Stimulated activated CD4-positive, alpha-beta T cell treated with anti-CD3 and anti-CD28 coated beads, Interleukin-2, amount 100 ng/mL, for 24 hours (primary cell): ENCODE results near the gene UNC13A.
A peak's percentile ranks its signal among the peaks of the same experiment; 100 is the strongest.

ENCODE experiments used
- DNase-seq, 2 donors: peaks; one replicate each; pipeline ENCODE4 v3.0.0-alpha.2; 2020

UNC13A gene

DNA sequence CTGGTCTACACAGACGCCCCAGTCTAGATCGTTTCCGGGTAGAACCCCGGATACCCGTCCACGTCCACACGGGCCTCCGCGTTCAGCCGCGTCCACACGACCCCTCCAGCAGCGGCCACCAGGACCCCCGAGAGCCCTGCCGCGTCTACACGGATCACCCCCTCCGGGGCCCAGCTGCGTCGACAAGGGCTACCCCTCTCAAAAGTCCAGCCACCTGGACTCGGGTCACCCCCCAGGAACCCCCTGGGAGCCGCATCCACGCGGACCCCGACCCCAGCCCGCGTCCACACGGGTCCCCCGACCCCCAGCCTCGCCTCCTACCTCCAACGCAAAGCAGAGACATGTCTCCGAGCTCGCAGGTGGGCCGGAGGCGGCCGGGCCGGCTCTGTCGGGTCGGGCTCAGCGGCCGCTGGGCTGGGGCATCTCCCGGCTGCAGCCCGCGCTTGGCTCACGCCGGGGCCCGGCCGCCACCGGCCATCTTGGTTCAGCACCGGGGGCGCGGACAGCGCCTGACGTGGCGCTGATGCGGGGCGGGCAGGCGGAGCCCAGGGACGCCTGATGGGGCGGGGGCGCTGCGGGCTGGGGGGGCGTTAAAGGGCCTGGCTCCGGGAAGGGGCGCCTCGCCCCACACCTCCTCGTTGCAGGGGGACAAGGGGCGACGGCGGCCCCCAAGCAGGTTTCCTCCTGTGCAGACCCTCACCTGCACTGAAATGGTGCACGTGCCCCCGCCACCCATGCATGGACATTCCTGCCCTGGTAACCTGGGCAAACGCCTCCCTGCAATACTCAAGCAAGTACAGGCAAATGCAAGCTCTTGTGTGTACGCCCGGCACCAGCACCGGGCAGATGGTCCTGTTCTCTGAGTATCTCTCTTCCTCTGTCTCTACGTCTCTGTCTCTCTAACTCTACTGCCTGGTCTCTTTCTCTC, at the start of gene UNC13A:
UNC13A (minus strand) TSS at position 498 of the 928 bp plus-strand sequence; CDS start at position 343, 155 bp downstream.
- DNase-seq, result peak; percentile 58 to 63

DNA sequence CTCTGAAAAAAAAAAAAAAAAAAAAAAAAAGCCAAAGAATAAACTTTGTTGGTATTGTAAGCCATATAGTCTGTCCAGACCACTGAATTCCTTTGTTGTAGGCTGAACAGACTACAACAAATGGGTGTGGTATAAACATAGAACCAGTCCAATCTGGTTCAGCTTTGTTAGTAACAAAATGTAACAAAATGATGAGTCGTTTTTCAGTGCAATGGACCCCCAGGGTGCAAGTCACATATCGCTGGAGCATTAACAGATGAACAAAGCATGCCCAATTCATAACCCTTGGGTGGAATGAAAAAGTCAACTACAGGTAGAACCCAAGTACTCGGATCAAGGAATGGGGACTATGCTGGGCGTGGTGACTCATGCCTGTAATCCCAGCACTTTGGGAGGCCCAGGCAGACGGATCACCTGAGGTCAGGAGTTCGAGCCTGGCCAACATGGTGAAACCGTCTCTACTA, 49.6 kb upstream of the UNC13A start:
- no peak for DNase-seq

DNA sequence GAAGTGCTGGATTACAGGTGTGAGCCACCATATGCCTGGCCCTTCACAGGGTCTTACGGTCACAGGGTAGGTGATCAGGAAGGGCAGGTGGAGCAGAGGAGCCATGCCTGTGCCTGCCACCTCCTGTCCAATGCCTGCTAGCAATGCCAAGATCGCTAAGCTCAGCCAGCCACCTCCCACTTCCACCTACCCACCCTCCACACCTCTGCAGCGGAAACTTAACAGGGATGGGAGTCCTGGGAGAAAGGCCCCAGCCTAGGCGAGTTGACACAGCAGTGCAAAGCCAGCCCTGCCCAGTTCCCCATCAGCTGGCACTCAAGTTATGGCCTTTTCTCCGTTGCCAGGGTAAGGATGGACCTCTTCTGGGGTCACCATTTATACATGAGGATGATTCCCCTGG, 47.3 kb upstream of the UNC13A start:
- no peak for DNase-seq

DNA sequence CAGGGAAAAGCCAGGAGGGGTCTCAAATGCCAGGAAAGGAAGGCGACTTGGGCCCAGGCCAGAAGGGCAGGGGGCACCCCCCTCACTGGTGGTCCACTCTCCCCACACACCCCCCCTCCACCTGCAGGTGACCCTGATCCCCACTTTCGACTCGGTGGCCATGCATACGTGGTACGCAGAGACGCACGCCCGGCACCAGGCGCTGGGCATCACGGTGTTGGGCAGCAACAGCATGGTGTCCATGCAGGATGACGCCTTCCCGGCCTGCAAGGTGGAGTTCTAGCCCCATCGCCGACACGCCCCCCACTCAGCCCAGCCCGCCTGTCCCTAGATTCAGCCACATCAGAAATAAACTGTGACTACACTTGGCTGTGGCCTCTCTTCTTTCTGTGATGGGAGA, 46.0 kb upstream of the UNC13A start:
- no peak for DNase-seq

DNA sequence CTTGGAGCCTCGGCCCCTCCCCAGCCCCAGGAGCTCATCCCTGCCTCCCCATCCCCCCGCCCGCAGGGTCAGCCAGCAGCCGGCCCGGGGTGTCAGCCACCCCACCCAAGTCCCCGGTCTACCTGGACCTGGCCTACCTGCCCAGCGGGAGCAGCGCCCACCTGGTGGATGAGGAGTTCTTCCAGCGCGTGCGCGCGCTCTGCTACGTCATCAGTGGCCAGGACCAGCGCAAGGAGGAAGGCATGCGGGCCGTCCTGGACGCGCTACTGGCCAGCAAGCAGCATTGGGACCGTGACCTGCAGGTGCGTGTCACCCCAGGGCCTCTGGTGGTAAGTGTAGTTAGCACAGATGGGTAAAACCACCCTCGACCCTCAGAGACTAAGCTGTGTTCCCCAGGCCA, 45.0 kb upstream of the UNC13A start:
- no peak for DNase-seq

DNA sequence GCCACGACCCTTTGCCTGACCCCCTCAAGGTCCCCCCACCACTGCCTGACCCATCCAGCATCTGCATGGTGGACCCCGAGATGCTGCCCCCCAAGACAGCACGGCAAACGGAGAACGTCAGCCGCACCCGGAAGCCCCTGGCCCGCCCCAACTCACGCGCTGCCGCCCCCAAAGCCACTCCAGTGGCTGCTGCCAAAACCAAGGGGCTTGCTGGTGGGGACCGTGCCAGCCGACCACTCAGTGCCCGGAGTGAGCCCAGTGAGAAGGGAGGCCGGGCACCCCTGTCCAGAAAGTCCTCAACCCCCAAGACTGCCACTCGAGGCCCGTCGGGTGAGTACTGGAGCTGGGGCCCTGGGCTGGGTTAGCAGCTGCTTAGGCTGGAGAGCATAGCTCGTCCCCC, 39.7 kb upstream of the UNC13A start:
- no peak for DNase-seq

DNA sequence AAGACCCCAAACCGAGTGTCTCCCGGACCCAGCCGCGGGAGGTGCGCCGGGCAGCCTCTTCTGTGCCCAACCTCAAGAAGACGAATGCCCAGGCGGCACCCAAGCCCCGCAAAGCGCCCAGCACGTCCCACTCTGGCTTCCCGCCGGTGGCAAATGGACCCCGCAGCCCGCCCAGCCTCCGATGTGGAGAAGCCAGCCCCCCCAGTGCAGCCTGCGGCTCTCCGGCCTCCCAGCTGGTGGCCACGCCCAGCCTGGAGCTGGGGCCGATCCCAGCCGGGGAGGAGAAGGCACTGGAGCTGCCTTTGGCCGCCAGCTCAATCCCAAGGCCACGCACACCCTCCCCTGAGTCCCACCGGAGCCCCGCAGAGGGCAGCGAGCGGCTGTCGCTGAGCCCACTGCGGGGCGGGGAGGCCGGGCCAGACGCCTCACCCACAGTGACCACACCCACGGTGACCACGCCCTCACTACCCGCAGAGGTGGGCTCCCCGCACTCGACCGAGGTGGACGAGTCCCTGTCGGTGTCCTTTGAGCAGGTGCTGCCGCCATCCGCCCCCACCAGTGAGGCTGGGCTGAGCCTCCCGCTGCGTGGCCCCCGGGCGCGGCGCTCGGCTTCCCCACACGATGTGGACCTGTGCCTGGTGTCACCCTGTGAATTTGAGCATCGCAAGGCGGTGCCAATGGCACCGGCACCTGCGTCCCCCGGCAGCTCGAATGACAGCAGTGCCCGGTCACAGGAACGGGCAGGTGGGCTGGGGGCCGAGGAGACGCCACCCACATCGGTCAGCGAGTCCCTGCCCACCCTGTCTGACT, 39.0 kb upstream of the UNC13A start:
- DNase-seq, result no peak

DNA sequence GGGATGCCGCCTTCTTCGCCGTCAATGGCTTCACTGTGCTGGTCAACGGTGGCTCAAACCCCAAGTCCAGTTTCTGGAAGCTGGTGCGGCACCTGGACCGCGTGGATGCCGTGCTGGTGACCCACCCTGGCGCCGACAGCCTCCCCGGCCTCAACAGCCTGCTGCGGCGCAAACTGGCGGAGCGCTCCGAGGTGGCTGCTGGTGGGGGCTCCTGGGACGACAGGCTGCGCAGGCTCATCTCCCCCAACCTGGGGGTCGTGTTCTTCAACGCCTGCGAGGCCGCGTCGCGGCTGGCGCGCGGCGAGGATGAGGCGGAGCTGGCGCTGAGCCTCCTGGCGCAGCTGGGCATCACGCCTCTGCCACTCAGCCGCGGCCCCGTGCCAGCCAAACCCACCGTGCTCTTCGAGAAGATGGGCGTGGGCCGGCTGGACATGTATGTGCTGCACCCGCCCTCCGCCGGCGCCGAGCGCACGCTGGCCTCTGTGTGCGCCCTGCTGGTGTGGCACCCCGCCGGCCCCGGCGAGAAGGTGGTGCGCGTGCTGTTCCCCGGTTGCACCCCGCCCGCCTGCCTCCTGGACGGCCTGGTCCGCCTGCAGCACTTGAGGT, 38.1 kb upstream of the UNC13A start:
- no peak for DNase-seq

DNA sequence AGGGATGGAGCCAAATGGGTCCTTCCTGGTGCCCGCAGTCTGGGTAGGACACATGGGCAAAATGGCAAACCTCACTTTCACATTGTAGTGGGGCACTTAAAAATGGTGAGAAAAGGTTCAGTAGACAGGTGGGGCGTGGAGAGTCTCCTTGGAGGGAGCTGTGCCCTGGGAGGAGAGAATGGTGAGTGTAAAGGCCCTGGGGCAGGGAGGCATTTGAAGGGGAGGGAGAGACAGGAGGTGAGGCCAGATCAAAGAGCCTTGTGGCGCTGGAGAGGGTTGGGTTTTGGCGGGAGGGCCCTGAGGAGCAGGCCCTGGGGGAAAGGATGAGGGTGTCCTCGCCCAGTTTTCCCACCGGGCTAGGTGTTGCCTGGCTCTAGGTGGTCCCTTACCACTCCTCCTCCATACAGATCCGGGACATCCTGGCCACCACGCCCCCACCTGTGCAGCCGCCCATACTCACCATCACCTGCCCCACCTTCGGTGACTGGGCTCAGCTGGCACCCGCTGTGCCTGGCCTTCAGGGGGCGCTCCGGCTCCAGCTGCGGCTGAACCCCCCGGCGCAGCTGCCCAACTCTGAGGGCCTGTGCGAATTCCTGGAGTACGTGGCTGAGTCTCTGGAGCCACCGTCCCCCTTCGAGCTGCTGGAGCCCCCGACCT, 37.4 kb upstream of the UNC13A start:
- no peak for DNase-seq

DNA sequence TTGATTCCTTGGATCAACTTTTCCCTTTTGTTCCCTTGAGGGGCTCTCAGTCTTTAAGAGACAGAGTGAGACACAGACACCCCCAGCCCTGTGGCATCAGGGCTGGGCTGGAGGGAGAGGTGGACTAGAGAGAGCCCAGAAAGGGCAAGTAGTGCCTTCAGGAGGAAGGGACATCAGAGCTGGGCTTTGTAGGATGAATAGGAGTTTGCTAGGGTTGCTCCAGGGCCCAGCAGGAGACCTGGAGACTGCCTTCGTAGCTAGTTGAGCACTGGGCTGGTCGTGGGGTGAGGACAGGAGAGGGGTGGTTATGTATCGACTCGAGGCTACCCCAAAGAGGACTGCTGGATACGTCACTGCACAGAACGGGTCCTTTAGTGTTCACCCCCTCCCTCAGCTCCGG, 36.5 kb upstream of the UNC13A start:
- DNase-seq, result no peak

DNA sequence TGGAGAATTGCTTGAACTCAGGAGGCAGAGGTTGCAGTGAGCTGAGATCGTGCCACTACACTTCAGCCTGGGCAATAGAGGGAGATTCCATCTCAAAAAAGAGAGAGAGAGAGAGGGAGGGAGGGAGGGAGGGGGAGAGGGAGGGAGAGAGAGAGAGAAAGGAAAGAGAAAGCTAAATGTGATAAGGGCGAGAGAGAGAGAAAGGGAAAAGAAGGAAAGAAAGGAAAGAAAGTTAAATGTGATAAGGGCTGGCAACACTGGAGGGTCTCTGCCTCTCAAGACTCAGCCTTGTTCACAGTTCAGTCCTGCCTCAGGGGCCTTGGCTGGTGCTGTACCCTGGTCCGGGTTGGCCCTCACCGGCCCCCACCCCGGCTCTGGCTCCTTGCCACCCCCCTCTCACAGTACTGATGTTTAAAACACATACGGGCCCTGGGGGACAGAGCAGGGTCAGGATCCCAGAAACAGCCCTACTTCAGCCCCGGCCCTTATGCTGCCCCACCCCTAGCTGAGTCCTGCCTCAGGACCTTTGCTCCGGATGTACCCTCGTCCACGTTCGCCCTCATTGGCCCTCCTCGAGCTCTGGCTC, 34.6 kb upstream of the UNC13A start:
- DNase-seq, result no peak

DNA sequence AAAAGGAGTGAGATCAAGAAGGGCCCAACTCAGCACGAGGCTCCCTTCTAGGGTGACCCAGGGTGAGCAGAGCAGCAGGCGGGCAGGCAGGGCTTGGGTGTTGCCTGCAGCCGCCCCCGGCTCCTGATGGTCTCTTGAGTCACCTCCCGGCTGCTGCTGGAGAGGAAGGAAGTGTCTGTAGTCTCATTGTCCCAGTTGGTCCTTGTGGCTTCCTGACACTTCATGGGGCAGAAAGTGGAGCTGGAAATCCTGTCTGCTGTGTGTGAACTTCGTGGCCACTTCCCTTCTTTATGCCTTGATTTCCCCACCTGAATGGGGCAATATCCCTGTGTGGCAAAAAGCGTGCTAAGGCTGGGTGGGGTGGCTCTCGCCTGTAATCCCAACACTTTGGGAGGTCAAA, 33.7 kb upstream of the UNC13A start:
- DNase-seq, result peak in 1 of 2 donors; percentile 29

DNA sequence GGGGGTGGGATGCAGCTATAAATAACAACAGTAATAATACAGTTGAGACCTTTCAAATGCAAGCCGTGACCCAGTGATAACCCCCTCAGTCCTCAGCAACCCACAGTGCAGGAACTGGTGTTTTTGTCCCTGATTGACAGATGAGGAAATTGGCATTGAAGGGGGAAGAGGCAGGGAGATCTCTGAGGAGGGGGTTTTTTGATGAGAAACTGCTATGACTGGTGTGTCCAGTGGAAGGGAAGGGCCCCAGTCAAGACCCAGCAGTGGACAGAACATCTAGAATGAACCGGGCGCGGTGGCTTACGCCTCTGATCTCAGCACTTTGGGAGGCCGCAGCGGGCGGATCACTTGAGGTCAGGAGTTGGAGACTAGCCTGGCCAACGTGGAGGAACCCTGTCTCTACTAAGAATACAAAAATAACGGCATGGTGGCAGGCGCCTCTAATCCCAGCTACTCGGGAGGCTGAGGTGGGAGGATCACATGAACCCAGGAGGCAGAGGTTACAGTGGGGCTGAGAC, 33.0 kb upstream of the UNC13A start:
- DNase-seq, result no peak

DNA sequence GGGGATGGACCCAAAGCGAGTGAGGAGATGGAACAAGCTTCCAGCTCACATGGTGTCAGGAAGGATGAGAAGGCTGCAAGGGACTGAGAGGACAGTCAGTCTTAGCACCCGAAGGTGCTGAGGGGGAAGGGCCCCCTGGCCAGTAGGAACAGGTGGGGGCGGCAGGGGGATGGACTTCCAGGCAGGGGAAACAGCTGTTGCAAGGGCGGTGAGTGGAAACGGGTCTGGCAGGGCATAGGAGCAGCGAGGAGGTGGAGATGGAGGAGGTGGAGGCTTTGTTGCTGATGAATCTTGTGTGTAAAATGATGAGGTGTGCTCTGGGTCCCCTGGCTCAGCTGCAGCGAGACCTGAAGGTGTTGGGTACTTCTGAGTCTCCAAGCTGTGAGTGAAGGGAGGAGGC, 32.3 kb upstream of the UNC13A start:
- DNase-seq, result peak in 1 of 2 donors; percentile 18

DNA sequence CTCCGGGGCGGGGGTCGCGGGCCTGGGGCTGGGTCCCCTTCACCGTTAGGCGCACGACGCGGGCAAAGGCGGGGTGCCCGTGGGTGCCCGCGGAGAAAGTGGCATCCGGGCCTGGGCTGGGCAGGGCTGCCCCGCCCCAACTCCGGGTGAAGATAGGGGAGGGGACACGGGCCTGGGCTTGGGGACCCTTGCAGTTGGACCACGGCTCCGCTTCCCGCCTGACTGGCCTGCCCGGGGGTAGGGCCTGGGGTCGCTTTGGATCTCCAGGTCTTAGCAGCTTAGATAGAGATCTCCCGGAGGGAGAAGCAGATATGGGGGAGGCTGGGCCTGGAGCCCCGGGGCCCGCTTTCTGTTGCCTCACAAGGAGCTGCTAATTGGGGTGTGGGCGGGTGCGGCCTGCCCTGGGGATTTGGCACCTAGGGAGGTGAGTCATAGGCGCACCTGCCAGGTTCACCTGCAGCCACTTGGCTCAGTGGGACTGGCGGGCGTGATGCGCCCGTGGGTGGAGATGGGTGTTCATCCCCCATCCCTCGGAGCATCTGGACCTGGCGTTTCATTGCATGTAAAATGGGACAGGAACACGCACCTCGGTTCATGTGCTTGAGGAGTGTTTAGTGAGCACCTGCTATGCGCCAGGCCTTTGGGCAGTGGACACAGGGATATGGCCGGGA, 31.7 kb upstream of the UNC13A start:
- DNase-seq, result peak; percentile 46 to 50

DNA sequence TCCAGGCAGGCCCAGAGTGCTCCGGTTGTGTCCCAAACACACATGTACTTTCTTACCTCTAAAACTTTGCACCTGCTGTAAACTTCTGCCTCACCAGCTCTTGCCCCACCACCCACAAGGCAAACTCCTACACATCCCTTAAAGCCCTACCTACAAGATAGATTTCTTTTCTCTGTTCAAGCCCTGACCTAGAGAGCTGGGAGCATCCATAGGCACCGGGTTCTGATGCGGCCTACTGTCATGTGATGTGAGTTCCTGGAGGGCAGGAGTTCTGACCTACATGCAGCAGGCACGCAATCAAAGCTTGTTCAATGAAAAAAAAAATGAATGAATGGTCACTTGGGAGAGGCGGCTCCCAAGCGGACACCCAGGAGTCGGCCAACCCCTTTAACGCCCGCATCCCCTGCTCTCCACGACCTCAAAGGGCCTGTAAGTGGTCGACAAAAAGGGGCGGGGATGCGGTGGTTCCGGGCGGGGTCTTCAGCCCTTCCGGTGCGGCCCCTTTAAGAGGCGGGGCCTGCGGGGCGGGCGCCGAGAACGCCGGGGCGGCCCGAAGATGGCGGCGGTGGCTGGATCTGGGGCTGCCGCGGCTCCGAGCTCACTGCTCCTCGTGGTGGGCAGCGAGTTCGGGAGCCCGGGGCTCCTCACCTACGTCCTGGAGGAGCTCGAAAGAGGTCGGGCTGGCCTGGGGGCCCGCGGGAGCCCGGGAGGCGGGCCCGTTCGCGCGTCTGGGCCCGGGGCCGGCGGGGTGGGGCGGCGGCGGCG, 31.0 kb upstream of the UNC13A start, which contains the start of gene MAP1S:
MAP1S (plus strand) TSS at position 534 of the 765 bp plus-strand sequence; CDS start at position 557, 23 bp downstream.
- DNase-seq, result peak; percentile 75 to 80

DNA sequence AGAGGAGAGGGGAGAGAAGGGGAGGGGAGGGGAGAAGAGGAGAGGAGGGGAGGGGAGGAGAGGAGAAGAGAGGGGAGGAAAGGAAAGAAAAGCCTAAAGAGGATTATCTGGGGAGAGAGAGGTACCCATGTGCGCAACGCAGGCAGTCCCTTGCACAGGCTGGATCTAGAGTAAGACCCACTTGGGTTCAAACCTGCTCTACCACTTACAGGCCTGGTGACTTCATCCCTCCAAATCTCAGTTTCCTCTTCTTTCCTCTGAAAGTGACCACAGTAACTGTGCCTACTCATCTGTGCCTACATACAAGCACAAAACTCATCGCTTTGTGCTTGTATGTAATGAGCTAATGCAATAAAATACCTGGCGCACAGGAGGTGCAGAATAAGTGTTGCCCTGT, 30.4 kb upstream of the UNC13A start:
- DNase-seq, result no peak

DNA sequence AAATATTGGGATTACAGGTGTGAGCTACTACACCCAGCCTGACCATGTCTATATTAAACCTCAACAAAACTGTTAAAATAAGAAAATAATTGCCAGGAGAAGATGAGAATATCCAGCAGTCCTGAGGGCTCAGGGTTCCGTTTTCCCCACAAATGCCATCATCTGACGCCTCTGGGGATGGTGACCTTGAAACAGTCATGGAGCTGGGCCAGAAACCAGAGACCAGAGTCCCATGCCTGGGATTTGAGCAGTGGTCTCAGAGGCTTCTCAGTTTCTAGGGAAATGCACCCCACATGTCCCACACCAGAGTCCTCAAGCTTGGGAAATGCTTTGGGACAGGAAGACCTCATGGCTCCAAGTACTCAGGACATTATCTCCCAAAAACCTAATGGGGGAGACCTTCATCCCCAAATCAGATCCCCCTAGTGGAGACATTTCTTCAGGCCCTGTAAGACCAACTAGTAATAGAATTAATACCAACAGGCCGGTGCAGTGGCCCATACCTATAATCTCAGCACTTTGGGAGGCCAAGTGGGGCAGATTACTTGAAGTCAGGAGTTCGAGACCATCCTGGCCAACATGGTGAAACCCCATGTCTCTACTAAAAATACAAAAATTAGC, 28.3 kb upstream of the UNC13A start:
- DNase-seq, result no peak

DNA sequence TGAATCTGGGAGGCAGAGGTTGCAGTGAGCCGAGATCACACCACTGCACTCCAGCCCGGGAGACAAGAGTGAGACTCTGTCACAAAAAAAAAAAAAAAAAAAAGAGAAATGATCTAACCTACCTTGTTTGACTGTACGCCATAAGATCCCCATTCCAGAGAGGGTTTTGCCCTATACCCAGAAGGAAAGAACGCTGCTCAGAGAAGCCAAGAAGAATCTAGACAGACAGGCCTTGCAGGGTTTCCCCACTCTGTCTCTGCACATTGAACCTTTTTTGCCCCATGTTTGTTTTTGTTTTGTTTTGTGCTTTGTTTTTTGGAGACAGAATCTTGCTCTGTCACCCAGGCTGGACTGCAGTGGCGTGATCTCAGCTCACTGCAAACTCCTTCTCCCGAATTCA, 23.7 kb upstream of the UNC13A start:
- DNase-seq, result no peak

DNA sequence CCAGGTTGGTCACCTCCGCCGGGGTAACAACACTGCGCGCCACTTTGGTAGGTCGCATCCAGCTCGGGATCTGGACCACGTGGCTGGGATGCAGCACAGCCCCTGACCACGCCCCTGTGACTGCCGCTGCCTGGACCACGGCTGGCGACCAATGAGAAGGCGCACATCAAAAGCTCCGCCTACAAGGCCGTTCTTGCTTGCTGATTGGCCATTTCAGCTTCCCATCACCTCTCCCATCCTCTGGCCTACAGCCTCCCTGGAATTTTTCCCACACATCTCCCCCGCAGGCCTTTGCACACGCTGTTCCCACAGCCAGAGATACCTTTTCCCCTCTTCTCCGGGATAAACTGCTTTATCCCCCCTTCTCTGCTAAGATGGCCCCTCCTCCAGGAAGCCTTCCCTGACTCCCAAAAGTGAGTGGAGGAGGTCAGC, 18.6 kb upstream of the UNC13A start:
- peak in 1 of 2 donors; percentile 21 for DNase-seq
